Esophagus squamous epithelium (tissue), 5 donors: ENCODE data around the gene TUSC7. TPM values are rescaled to one million over a fixed set of nuclear protein-coding genes. Genes with fewer than 3 reads are reported as not detected.

ENCODE experiments used
- DNase-seq: peaks from one replicate; lab custom pipeline; 2025; lab: John Stamatoyannopoulos, UW
- H3K27ac ChIP-seq, 4 donors: fragments of 200-600 bp; sonication (generic); one replicate each; pipeline ENCODE4 v1.5.1; 2016 to 2019; ENCODE audit warnings: mild to moderate bottlenecking in 1 of 4
- H3K27me3 ChIP-seq, 4 donors: fragments of 200-600 bp; sonication (generic); 1 replicate in 3 of 4; 2 replicates in 1 of 4; pipeline versions ENCODE4 v1.5.1 to v1.6.0; 2017 to 2021; ENCODE audit warnings: antibody characterized with exemption in 1 of 4
- H3K36me3 ChIP-seq, 3 donors: fragments of 200-600 bp; sonication (generic); one replicate each; pipeline ENCODE4 v1.5.1; 2016 to 2019
- H3K4me1 ChIP-seq, 3 donors: fragments of 200-600 bp; sonication (generic); one replicate each; pipeline ENCODE4 v1.5.1; 2017 to 2019
- H3K4me3 ChIP-seq, 4 donors: fragments of 200-600 bp; sonication (generic); 1 replicate in 3 of 4; 2 replicates in 1 of 4; pipeline ENCODE4 v1.5.1; 2016 to 2019; ENCODE audit warnings: mild to moderate bottlenecking in 2 of 4, moderate library complexity in 1 of 4
- H3K9me3 ChIP-seq, 3 donors: fragments of 200-600 bp; sonication (generic); one replicate each; pipeline ENCODE4 v1.5.1; 2016 to 2019
- CTCF ChIP-seq, 6 experiments: fragments of 450-650 bp in 4 of 6; fragments of 200-600 bp in 2 of 6; sonication (generic) in 2 of 6; IDR thresholded peaks; one replicate each; pipeline ENCODE4 v1.5.1; 2016 to 2019; ENCODE audit warnings: antibody characterized with exemption in 6 of 6, mild to moderate bottlenecking in 4 of 6, moderate library complexity in 4 of 6
- POLR2A ChIP-seq, 4 donors: fragments of 450-650 bp; IDR thresholded peaks; one replicate each; pipeline ENCODE4 v1.6.1; 2017; ENCODE audit warnings: antibody characterized with exemption in 4 of 4, mild to moderate bottlenecking in 4 of 4, moderate library complexity in 3 of 4
- WGBS, 2 donors: methylation state at CpG; one replicate each; pipeline ENCODE4 v1.1.5; 2018; 5-methylcytosine and 5-hydroxymethylcytosine counted together
- intact Hi-C: fragments of 100-400 bp; cut with DNase I; formaldehyde crosslinking; loops from one replicate; pipeline ENCODE4 v1.15.0; 2022
- total RNA-seq, 4 donors: library from RNA; depleted of rRNA; stranded (reverse); fragments of >200 nt; gene quantifications; one replicate each; pipeline ENCODE4 v1.1.0, GENCODE V29; 2016
- donor health status: DM: yes; HTN: yes; CAD: no.

Gene TUSC7
- total RNA-seq, result not detected

DNA sequence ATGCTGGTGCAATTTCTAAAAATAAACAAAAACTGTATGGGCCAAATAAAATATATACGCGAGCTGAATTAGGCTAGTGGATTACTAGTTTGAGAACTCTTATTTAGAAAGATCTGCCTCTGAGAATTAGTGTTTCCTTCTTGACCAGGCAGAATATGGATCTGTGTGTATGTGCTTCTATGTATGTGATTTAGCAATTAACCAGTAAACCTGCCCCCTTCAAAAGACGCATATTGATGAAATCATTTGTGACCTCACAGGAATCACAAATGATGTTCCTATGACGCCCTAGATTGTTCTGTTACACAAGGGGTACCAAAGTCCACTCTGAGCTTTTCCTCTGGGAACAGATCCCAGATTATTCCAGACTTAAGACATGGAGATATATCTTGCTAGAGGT lies at the start of gene TUSC7:
Gene TUSC7, plus strand, starts transcription at position 301 of the 400 bp plus-strand sequence.
- DNase-seq, result no peak
- intact Hi-C loops, result no loop called here
- no peaks in the 10 kb centered on the region for H3K4me1 ChIP-seq
- H3K9me3 ChIP-seq, result no peaks in the 10 kb centered on the region
- H3K27me3 ChIP-seq, result no peaks in the 10 kb centered on the region
- no peak within 1 kb of the TSS for H3K27ac ChIP-seq
- no peaks in the 10 kb centered on the region for H3K36me3 ChIP-seq
- TF ChIP-seq CTCF (IDR thresholded peaks at IDR 0.05) (no peak), POLR2A (IDR thresholded peaks at IDR 0.05) (no peak)
- no peak within 1 kb of the TSS for H3K4me3 ChIP-seq
- WGBS, 2 donors, result 81 to 83% methylated on average over 4 of the region's 4 CpGs

DNA sequence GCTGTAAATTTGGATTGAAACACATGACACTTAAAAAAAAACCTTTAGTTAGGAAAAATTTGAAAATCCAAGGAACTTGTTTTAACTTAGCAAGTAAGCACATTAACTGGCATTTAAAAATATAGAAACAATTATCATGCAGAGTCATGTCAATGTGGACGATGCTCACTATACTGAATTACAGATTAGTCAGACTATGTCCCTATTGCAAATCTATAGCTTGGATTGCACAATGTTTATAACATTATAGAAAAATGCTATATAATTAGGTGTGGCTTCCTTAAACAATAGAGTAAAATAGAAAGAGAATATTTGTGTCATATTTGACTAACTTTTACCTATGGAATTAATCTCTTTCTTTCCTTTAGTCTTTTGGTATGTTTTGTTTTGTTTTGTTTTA lies 48.4 kb upstream of the TUSC7 start:
- WGBS, 2 donors, result 45 to 62% methylated on average over 1 of the region's 1 CpG
- H3K36me3 ChIP-seq, result no peaks in the 10 kb centered on the region
- H3K4me3 ChIP-seq, result no peak overlapping the region
- H3K27me3 ChIP-seq, result no peaks in the 10 kb centered on the region
- H3K4me1 ChIP-seq, result no peaks in the 10 kb centered on the region
- no peak overlapping the region for H3K27ac ChIP-seq
- intact Hi-C loops, result no loop called here
- no peaks in the 10 kb centered on the region for H3K9me3 ChIP-seq
- TF ChIP-seq POLR2A (IDR thresholded peaks at IDR 0.05), result no peak
- no peak for TF ChIP-seq CTCF (IDR thresholded peaks at IDR 0.05)
- DNase-seq, result no peak

GRCh38 chr3:116663161-116664110 lies 46.1 kb upstream of the TUSC7 start:
- DNase-seq, result no peak
- Histone ChIP-seq H3K36me3 (no peaks in the 10 kb centered on the region), H3K4me1 (no peaks in the 10 kb centered on the region), H3K27ac (no peak overlapping the region), H3K27me3 (no peaks in the 10 kb centered on the region), H3K9me3 (no peaks in the 10 kb centered on the region), H3K4me3 (no peak overlapping the region)
- intact Hi-C loops, result no loop called here
- 28 to 30% methylated on average over 8 of the region's 8 CpGs for whole genome bisulfite sequencing, 2 donors
- TF ChIP-seq CTCF (IDR thresholded peaks at IDR 0.05) (no peak), POLR2A (IDR thresholded peaks at IDR 0.05) (no peak)

DNA sequence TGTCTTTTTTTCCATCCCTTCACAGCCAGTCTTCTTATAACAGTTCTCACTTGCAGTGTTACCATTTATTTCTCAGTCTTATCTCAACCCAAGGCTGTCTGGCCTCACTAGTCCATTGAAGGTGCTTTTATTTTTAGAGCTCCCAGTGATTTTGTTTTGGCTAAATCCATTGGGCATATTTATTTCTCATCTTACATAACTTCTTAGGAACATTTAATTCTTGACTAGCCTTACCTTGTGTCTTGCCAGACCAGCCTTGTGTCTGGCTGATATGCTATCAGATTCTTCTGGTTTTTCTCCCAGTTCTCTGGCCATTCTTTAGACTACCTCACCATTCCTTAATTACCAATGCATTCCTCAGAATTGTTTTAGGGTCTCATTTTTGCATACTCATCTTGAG lies 42.3 kb upstream of the TUSC7 start:
- no peak for DNase-seq
- no peaks in the 10 kb centered on the region for H3K4me1 ChIP-seq

More for the DNA sequence above, 42.3 kb upstream of the TUSC7 start:
- TF ChIP-seq POLR2A (IDR thresholded peaks at IDR 0.05) (no peak), CTCF (IDR thresholded peaks at IDR 0.05) (no peak)
- no peak overlapping the region for H3K27ac ChIP-seq
- intact Hi-C loops, result no loop called here
- no peak overlapping the region for H3K4me3 ChIP-seq
- H3K27me3 ChIP-seq, result no peaks in the 10 kb centered on the region
- no peaks in the 10 kb centered on the region for H3K36me3 ChIP-seq
- H3K9me3 ChIP-seq, result no peaks in the 10 kb centered on the region
